GM12873 (cell line): ENCODE measurements around the gene KRTAP25-1.
A peak's percentile ranks its signal among the peaks of the same experiment; 100 is the strongest.

Experiments
- CTCF ChIP-seq: IDR thresholded peaks from 2 replicates; pipeline ENCODE4 v1.5.1; 2012; ENCODE audit warnings: low read depth, mild to moderate bottlenecking, moderate library complexity, low read length, control low read depth; ENCODE audit not compliant: insufficient read depth; ENCODE audit errors: missing control alignments

The KRTAP25-1 gene

DNA sequence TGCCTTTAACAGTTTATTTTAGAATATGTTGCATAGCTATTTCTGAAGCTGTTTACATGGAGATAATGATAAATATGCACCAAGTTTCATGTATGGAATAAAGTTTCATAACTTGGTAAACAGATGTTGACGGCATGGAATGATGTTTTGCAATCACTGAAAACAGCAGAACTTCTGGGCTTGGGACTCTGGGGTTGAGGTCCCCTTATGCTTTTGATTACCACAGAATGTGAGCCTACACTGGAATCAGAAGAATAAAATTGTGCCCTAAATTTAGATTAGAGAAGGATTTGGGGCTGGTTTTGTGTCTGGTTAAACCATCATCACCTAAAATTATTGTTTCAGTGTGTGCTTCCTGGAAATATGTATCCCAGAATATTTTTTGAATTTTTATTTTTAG, 17.7 kb downstream of the KRTAP25-1 start:
- no peak for TF ChIP-seq CTCF

- TF ChIP-seq CTCF, result no peak
Measured at GRCh38 chr21:30271156-30271555, 18.2 kb downstream of the KRTAP25-1 start.

- TF ChIP-seq CTCF, result no peak
Measured at GRCh38 chr21:30269803-30270530, 19.3 kb downstream of the KRTAP25-1 start.

- peak; percentile 47 for TF ChIP-seq CTCF
Measured at GRCh38 chr21:30268608-30269197, 20.6 kb downstream of the KRTAP25-1 start.

- TF ChIP-seq CTCF, result peak; percentile 17
Measured at GRCh38 chr21:30257773-30258172, 31.5 kb downstream of the KRTAP25-1 start.

- no peak for TF ChIP-seq CTCF
Measured at GRCh38 chr21:30256100-30256499, 33.2 kb downstream of the KRTAP25-1 start.

DNA sequence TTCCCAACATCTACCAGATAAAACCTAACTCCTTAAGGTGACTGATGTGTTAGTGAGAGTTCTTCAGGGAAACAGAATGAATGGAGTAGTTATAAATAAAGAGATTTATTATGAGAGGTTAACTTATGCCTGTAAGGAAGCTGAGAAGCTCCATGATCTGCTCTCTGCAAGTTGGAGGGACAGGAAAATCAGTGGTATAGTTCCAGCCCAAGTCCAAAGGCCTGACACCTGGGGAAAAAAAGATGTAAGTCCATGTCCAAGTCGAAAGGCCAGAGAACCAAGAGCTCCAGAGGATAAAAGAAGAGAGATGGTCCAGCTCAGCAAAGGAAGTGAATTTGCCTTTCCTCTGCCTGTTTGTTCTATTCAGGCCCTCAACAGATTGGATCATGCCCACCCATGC, 33.6 kb downstream of the KRTAP25-1 start:
- no peak for TF ChIP-seq CTCF
